ENCODE results near the gene MTCL1.

Gene MTCL1

DNA sequence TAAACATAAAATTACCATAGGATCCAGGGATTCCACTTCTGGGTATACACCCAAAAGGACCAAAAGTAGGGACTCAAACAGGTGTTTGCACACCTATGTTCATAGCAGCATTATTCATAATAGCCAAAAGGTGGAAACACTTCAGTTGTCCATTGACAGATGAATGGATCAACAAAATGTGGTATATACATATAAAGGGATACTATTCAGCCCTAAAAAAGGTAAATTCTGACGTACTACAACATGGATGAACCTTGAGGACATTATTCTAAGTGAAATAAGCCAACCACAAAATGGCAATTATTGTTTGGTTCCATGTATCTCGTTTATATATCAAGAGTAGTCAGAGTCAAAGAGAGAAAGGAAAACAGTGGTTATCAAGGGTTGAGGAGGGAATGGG is 128.1 kb downstream of the MTCL1 start:
- no peak for DNase-seq (ENCODE audit: low read depth, low spot score)

DNA sequence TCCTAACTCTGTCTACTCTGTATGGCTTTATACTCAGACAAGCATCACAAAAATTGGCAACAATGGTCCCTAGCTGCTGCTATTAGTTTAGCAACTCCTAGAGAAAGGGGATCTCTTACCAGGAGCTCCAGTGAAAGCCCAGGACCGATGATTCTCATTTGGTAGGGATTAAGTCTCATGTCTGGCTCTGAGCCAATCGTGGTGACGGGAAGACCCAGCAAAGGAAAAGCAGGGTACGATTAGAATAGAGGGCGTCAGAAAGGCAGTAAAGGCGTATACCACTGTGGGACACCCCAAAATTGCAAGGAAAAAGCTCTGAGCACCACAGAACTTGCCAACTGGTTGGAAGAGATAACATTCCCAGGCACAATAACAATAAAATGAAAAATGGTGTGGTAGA is 129.5 kb downstream of the MTCL1 start:
- DNase-seq (ENCODE audit: low read depth, low spot score): no peak

DNA sequence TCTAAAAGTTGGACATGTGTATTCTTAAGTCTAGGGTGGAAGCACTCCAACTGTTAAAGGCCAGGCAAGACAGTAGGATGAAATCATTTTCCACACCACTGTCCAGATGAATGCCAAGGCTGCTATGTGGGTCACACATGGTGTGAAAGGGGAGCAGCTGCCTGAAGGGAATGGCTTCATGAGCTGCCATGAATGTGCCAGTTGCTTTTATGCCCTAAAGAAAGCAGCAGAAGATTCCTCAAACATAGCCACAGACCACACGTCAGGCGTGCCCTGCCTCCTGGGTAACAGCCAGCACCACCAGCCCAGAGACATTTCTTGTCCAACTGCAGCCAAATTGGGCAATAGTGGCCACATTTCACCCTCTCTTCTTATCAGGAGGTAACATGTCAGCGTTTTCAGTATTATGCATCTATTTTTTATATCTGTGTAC is 130.2 kb downstream of the MTCL1 start:
- no peak for DNase-seq (ENCODE audit: low read depth, low spot score)

DNA sequence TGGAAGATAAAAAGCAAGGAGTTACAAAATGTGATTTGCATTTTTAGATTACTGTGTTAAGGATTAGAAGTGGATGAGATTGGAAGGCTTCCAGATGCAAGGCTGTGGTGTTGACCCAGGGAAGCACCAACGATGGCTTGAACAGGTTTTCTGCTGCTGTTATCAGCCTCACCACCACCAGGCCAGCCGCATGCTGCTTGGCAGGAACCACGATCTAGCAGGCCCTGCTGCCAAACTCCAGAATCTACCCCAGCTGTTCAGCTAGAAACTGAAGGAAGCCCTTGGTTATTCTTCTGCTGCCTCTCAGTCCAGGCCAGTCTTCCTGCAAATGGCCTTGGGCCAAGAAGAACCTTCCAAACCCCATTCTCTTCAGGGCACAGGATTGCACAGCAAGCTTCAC is 133.9 kb downstream of the MTCL1 start:
- no peak for DNase-seq (ENCODE audit: low read depth, low spot score)

DNA sequence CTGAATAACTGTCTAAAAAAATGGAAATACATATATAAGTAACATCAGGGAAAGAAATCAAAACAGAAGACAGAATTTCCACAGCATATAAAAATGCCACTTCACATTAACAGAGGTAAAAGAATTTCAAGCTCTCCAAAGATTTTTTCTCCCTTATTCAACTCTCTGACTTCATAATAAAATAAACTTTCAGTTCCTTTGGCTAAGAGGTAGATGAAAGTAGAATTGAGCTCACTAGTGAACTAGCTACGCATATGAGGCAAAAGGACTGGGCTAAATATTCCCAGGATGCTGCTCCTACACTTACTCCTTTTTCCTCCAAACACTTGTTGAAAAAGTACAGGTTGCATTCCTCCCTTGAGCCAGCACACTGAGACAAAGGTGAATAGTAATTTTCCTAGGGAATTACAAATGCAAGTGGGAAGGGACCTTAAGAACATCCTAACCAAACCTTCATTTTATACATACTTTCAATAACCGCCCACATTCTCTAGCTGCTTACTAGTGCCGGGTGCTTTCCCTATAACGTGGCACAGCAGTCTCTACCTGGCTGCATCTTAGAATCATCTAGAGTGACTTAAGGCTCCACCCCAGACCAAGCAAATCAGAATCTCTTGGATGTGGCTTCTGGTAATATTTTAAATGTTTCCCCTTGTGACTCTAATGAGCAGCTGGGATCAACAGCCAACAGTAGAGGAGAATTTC is 136.6 kb downstream of the MTCL1 start:
- no peak for DNase-seq (ENCODE audit: low read depth, low spot score)

DNA sequence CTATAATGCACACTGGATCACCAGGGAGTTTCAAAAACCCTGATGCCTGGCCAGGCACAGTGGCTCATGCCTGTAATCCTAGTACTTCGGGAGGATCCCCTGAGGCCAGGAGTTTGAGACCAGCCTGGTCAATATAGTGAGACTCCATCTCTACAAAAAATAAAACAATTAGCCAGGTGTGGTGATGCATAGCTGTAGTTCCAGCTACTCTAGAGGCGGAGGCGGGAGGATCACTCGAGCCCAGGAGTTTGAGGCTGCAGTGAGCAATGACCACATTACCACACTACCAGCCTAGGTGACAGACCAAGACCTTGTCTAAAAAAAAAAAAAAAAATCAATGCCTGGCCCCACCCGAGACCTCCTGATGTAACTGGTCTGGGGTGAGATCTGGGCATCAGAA is 137.2 kb downstream of the MTCL1 start:
- DNase-seq (ENCODE audit: low read depth, low spot score): no peak

DNA sequence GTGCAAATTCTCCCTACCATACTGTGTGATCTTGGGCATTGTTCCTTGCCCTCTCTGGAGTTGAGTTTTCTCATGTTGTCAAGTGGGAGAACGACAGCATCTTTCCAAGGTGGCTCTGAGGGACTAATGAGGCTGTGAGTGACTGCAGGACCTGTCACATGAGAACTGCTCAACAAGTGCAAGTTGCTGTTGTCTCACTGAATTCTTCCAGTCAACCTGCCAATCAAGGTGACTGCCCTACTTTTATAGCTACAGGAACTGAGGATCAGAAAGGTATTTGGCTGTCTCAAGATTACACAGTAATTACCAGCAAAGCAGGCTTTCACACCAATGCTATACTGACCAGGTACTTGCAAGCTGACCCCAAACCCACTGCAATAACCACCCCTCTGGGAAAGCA is 137.6 kb downstream of the MTCL1 start:
- DNase-seq (ENCODE audit: low read depth, low spot score): no peak

DNA sequence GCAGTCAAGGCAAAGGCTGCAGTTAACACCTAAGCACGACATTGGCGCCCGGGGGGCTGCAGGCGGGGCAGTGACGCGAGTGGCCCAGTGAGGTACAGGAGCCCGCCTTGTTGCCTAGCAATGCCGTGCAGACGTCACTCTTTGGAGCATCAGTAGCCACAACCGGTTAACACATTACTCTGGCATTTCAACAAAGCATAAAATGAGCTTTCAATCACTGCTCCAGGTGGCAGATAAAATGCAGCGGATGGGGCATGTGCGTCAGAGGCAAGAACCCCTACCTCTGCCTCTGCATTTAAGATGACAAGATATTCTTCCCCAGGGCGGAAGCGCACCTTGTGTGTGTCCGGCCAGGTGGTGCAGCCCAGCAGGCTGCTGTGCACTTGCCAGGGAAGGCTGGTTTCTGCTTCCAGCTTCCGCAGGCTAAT is 139.4 kb downstream of the MTCL1 start:
- no peak for DNase-seq (ENCODE audit: low read depth, low spot score)

DNA sequence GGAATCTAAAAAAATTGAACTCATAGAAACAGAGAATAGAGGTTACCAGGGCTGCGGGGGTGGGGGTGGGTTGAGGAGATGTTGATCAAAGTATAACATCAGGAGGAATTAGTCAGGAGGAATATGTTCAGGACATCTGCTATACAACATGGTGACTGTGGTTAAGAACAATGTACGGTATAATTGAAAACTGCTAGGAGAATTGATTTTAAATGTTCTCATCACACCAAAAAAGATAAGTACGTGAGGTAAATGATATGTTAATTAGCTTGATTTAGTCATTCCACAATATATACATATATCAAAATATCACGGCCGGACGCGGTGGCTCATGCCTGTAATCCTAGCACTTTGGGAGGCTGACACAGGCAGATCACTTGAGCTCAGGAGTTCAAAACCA is 140.2 kb downstream of the MTCL1 start:
- DNase-seq (ENCODE audit: low read depth, low spot score): no peak

DNA sequence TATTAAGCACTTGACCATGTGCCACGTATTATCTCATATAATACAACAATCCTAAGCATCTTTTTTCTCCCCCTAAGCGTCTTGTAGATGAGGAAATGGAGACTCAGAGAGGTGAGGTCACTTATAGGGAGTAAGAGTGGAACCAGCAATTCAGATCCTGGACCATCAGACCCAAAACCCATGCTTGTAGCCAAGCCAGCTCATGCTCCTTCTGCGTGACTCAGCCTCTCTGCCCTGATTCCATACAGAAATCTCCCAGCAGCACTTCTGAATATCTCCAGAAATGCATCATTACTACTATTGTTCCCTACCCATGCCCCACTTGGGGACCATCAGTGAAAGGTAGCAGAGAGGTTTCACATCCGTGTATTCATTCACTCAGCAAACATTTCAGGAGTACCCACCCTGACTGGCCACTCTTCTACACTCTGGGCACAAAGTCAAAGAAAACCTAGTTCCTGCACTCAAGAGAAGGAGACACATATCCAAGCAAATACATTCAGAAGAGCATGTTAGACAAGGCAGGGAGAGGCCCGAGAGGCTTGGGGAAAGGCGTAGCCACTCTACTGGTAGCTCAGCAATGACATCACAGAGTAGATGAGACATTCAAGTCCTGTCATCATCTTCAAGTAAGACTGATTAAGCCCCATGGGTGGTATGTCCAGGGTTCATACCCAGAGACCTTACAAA is 141.9 kb downstream of the MTCL1 start:
- no peak for DNase-seq (ENCODE audit: low read depth, low spot score)

DNA sequence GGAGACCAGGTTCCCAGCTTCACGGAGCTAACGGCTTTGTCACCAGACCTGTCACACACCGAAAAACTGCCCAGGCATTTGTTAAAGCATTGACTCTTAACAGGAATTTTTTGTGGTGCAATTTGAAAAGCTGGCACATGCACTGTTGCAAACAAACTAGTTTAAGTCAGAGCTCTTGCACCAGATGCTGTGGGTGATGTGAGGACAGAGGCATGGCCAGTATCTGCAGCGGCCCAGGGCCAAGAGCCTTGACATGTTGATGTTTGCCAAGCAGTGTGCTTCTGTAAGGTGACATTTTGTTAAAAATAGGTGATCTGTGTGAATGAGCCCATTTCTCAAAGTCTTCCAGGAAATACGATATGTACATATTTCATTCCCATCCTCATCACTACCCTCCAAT is 142.5 kb downstream of the MTCL1 start:
- no peak for DNase-seq (ENCODE audit: low read depth, low spot score)

DNA sequence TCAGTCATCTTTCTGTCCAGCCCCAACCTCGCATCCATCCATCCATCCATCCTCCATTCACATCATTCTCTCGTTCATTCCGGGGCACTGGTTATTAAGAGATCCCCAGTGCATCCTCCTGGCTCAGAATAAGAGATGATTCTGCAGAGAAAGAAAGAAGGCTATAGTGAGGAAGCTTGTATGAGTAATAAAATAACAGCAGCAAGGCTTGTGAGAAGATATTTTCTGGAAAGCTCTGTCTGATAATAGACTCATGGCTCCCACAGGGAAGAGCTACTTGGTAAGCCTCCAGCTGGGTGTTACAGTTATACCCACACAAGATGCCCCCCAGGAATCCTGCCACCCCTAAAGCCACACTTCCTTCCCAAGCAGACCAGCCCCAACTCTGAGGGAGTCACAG is 143.2 kb downstream of the MTCL1 start:
- no peak for DNase-seq (ENCODE audit: low read depth, low spot score)

DNA sequence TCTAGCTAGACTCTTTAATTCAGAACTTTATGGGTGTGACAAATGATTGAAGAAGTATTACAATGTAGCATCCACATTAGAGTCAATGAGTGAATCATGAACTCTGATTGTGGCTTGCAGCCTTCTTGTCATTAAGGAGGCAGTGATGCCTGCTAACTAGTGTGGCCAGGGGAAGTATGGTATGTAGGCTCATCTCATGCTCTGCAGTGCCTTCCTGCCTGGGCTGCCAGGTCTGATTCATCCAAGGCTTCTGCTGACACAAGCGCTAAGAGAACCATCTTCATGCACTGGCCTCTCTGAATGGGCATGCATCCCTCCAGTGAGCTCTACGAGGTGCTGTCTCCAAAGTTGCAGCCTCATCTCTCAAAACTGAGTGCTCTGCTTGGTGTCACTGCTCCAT is 144.3 kb downstream of the MTCL1 start:
- DNase-seq (ENCODE audit: low read depth, low spot score): no peak

DNA sequence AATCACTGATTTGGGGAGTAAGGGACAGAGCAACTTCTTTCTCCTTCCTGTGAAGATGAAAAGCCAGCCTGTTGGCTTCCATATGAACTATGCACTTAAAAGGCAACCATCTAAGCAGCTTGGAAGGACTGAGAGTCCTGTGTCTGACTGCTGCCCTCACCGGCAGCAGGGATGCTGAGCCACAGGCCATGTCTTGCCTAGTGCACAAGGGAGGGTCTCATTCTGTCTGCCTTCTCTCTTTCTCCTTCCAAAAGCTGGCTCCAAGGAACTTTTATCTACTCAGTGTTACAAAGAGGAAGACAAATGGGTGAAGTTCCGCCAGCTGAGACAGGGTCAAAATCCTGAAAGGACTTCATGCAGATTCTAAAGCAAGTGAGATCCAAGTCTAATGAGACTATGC is 146.3 kb downstream of the MTCL1 start:
- DNase-seq (ENCODE audit: low read depth, low spot score): no peak

DNA sequence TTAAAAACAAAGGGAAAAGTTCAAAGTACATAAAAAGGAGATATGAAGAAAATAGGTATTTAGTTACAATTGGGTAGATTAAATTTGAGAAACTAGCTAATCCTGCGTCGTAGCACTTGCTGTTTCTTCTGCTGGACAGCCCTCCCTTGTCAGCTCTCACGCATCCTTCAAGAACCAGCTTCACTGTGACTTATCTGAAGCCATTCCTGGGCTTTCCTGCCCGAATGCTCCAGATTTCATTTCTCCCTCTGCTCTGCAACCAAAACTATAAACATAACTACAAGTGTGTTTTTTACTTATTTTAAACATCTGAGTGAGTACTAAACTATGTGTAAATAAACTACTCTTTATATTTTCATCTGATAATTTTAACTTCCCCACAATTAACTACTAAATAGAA is 149.2 kb downstream of the MTCL1 start:
- DNase-seq (ENCODE audit: low read depth, low spot score): no peak

DNA sequence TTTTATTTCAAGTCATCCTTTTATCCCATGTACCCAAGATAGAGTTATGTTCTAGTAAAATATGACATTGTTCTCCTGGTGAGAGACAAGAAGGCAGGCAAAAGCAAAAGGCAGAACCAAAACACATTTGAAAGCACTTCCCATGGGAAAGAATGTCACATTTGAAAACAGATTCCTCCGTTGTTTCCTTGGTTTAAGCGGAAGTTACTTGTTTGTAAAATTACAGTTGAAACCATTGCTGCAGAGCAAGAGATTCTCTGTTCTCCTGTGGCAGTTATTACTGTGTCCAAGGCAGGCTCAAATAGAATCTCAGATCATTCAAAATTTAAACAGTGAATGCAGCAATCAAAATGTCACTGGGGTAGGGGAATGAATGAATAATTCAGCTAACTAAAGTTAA is 149.6 kb downstream of the MTCL1 start:
- DNase-seq (ENCODE audit: low read depth, low spot score): no peak

DNA sequence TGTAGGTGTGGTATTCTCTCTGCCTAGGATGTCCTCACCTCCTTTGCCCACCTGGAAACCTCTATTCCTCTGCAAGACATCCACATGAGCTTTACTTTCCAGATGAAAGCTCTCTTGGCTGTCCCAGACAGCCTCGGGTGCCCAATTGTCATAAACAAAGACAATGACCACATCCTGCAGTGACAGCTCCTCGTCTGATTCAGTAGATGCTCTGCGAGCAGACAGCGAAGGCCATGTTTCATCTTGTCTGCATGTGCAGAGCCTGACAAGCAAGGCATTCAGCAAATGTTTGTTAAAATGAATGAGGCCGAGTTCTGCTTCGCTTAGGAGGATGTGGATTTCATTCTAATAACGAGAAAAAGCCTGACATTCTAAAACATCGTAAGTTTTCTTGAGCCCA is 150.9 kb downstream of the MTCL1 start:
- DNase-seq (ENCODE audit: low read depth, low spot score): no peak

DNA sequence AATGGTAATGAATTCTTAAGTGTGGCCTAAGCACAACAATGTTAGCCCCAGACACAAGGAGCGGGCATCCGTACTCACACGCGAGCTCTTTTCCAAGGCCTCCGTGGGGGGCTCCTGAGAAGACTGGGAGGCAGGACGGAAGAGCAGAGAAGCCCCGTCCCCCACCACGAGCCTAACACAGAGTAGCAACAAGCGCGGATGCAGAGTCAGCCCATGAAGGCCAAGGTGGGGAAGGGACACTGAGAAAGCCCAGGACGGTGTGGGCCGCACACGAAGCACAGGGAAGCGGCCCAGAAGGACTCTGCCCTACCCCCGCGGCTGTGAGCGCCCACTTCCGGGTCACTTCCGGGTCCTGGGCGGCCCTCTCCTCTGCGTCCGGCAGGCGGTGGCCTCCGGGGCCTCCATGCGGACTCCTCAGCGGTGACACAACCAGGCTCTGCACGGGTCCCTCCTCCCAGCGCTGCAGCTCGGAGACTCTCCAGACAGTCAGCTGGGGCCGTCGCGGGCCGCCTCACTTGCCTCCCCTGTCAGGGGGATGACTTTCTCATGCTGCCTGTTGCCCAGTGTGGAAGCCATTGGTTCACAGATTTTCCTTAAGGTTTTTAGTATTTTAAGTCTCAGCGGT is 151.5 kb downstream of the MTCL1 start:
- DNase-seq (ENCODE audit: low read depth, low spot score): no peak

DNA sequence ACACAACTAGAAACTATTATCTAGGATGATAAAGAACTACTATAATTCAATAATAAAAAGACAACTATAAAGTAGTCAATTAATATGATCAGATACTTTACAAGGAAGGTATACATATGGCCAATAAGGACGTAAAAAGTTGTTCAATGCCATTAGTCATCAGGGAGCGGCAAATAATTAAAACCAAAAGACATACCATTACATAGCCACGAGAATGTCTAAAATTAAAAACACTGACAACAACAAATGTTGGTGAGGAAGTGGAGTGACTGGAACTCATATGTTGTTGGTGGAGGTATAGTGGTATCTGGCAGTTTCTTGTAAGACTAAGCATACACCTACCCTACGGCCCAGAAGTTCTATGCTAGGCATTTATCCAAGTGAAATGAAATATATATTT is 152.4 kb downstream of the MTCL1 start:
- DNase-seq (ENCODE audit: low read depth, low spot score): no peak

DNA sequence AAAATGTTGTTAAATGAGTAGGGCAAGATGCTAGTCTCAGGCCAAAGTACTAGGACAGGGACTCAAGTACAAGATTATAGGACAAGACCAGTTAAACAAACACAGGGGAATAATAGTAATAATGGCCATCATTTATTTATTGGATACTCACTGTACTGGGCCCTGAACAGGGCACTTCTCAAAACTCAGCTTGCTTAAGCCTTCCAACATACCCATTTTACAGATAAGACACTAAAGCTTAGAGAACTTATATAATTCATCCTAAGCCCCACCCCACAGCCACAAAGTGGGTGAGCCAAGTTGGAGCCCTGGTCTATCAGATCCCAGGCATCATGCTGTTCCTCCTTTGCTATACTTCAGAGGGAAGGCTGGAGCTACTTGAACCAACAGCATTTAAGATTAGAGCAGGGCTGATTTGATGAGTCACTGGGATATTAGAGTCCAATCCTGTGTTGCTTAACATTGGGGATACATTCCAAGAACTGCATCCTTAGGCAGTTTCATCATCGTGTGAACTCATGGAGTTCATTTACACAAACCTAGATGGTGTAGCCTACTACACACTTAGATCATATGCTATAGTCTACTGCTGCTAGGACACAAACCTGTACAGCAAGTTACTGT is 153.6 kb downstream of the MTCL1 start:
- no peak for DNase-seq (ENCODE audit: low read depth, low spot score)

DNA sequence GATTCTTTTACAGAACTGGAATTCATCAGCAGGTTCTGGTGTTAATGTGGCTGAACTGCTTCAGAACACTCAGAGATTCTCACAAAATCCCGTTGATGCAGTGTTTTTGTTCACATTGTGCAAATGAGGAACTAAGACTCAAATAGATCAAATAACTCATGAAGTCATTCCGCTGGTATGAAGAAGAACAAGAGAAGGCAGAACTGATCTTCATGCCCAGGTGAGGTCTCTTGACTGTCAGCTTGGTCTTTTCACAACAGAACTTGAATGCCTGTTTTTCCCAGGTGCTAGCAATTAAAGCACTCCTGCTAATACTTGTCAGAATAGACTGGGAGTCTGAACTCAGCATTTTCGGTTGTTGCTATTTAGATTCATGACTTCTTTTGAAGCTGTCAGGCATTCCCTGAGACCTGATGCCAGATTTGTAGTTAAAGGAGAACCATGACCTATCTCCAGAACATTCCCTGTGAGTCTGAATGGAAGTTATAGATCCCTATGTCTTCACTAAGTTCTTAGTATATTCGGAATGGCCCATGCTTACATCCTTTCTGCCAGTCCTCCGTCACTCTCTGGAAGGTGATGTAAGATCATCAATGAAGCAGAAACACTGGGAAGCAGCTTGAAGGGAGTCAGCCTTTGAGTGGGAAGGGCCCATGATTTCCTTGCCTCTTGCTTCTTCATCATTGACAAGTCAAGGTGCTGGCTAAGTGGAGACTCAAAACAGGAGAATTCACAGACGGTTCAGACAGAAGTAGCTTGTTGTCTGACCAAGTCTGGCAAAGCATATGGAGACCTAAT is 155.7 kb downstream of the MTCL1 start:
- DNase-seq (ENCODE audit: low read depth, low spot score): no peak

DNA sequence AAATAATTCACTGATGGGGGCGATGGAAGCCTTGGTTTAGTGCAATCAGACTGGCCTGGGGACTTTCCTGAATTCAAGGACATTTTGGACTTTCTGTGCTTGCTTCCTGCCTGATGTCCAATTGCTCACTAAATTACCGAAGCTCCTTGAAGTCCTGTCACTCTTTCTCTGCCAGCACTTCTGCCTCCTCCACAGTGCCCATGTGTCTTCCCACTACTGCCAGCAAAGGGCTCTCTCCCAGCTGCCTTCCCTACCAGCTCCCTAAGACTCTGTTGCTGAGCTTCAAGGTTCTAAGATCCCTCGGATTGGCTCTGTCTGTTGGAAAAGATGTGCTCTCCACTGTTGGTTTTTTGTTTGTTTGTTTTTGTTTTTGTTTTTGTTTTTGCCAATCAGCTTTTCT is 158.1 kb downstream of the MTCL1 start:
- DNase-seq (ENCODE audit: low read depth, low spot score): no peak
